AG09319 (cell line): ENCODE results near the gene TMEM132C.

Experiments
- DNase-seq: peaks from one replicate; pipeline ENCODE4 v3.0.0-alpha.2; 2010; ENCODE audit warnings: low read depth; ENCODE audit errors: extremely low read depth
- CTCF ChIP-seq: IDR thresholded peaks from 2 replicates; pipeline ENCODE4 v1.5.1; 2011; ENCODE audit warnings: low read depth, mild to moderate bottlenecking, inconsistent platforms, low read length, moderate library complexity

TMEM132C gene

GRCh38 chr12:128267131-128267622, at the start of gene TMEM132C:
TMEM132C (plus strand) TSS chr12:128267170; CDS start chr12:128267403, 233 bp downstream.
- no peak for TF ChIP-seq CTCF
- DNase-seq, result no peak

DNA sequence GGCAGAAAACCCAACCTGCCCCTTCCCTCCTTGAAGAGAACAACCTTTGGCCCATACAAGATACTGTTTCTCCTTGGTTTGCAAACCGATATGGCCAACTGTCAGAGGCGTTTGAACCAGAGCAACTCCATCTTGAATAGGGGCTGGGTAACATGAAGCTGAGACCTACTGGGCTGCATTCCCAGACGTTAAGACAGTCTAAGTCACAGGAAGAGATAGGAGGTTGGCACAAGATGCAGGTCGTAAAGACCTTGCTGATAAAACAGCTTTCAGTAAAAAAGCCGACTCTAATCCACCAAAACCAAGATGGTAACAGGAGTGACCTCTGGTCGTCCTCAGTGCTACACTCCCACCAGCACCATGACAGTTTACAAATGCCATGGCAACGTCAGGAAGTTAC, 42.7 kb upstream of the TMEM132C start:
- DNase-seq, result no peak
- TF ChIP-seq CTCF, result no peak

DNA sequence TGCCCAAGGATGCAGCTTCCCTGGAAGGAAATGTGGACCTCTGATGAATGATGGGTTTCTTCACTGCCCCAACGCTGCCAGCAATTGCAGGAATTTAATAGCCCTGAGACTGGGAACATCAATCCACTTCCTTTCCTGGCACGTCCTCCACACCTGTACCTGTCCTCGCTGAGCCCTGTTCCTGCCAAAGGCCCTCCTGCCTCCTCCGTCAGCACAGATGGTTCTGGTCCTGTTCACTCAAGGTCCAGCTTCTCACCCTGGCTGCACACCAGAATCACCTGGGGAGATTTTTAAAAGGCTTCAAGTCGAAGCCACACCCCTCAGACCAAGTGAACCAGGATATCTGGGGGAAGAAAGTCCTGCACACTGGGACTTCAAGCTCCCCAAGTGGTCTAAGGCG, 38.4 kb upstream of the TMEM132C start:
- no peak for DNase-seq
- no peak for TF ChIP-seq CTCF

DNA sequence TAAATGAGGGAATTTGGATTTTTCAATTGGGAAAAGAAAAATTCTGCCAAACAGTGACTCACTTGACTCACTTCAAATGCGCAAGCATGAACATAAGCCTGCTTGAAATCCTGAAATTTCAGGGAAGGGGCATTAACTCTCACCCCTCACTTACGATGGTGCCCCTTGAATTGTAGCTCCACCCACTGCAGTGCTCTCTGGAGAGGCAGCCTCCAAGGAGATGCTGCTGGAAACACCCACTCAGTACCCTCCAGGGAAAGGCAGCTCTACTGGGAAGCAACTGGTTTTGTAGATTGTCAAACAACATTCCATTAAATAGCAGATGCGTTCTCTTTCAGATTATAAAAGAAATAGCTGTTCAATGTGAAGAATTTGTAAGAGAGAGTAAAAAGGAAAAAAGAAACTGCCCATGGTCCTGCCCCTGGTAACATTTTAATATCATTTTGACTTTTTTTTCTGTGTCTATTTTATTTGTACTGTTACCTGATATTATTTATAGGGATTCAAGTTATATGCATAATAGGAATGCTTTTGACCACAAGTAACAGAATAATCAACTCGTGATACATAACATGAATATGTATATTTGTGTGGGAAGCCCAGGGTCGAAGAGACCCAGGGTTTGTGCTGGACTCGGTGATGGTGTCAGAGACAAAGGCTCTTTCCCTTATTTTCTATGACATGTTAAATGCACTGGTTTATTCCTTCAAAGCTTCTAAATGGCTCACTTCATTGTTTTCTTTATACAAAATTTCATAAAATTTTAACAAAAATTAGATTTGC, 31.1 kb upstream of the TMEM132C start:
- DNase-seq, result no peak
- TF ChIP-seq CTCF, result no peak

GRCh38 chr12:128236525-128236924, 30.4 kb upstream of the TMEM132C start:
- DNase-seq, result no peak
- TF ChIP-seq CTCF, result no peak

DNA sequence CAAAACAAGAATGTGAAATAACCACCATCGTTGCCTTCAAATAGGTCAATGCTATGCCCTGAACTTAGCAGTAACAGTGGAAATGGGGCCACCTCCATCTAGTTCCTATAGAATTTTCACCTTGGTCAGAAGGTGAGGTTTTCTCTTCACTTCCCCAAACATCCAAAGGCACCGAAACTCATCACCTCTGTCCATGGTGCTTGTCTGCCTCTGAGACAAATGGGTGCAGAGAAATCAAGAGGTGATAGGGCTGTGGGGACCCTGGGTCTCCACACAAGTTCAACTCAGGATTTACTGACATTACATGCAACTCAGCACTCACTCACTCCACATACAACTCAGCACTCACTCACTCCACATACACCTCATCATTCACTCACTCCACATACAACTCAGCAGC, 26.2 kb upstream of the TMEM132C start:
- no peak for TF ChIP-seq CTCF
- no peak for DNase-seq

- TF ChIP-seq CTCF, result no peak
- DNase-seq, result no peak
These were observed 21.8 kb upstream of the TMEM132C start for GRCh38 chr12:128245121-128245520.
